WTC11 (cell line): ENCODE data around the gene SH2D1A. TPM values are rescaled to one million over a fixed set of nuclear protein-coding genes. Genes with fewer than 3 reads are reported as not detected.

ENCODE experiments used
- ATAC-seq: fragments of 200-7000 bp; cut with Tn5 transposase; 2 replicates; pipeline ENCODE4 v1.10.0; 2021; ENCODE audit warnings: mild to moderate bottlenecking, moderate library complexity
- CTCF ChIA-PET: fragments of 300-600 bp; sonication (Branson Sonifier 250); formaldehyde crosslinking; loops from one replicate; lab custom pipeline; 2021; ENCODE audit warnings: antibody characterized with exemption; lab: Charles Lee
- POLR2A ChIA-PET: fragments of 350-600 bp; sonication (Branson Sonifier 250); formaldehyde crosslinking; loops from one replicate; lab custom pipeline; 2021; ENCODE audit warnings: antibody characterized with exemption; lab: Charles Lee
- DNase-seq: peaks from one replicate; pipeline ENCODE4 v3.0.0; 2021; ENCODE audit warnings: low spot score
- H3K27ac Mint-ChIP-seq: 2 replicates; pipeline ENCODE4 v1.8.0; 2021; ENCODE audit warnings: mixed read lengths
- H3K27me3 Mint-ChIP-seq: 2 replicates; pipeline ENCODE4 v1.8.0; 2021; ENCODE audit warnings: low read depth, mild to moderate bottlenecking, moderate library complexity, mixed read lengths
- H3K36me3 Mint-ChIP-seq: 2 replicates; pipeline ENCODE4 v1.8.0; 2021; ENCODE audit warnings: mixed read lengths
- H3K4me1 Mint-ChIP-seq: 2 replicates; pipeline ENCODE4 v1.8.0; 2022; ENCODE audit warnings: mixed read lengths
- H3K4me3 Mint-ChIP-seq: 2 replicates; pipeline ENCODE4 v1.8.0; 2021; ENCODE audit warnings: mild to moderate bottlenecking, moderate library complexity, mixed read lengths
- H3K9me3 Mint-ChIP-seq: 2 replicates; pipeline ENCODE4 v1.8.0; 2021; ENCODE audit warnings: mixed read lengths
- ATF3 ChIP-seq: sonication (generic); formaldehyde crosslinking; conservative IDR thresholded peaks from 2 replicates; pipeline ENCODE4 v1.8.1; 2022; ENCODE audit warnings: mild to moderate bottlenecking, missing genetic modification reagents
- CBFB ChIP-seq: sonication (generic); formaldehyde crosslinking; IDR thresholded peaks from 2 replicates; pipeline ENCODE4 v1.8.1; 2022; ENCODE audit warnings: mild to moderate bottlenecking, low read depth, missing genetic modification reagents
- CDX4 ChIP-seq: fragments of 250-450 bp; sonication (Bioruptor Pico); IDR thresholded peaks from 2 replicates; pipeline ENCODE4 v1.9.0; 2021; ENCODE audit warnings: moderate library complexity, mild to moderate bottlenecking, inconsistent platforms, borderline replicate concordance
- CREB1 ChIP-seq: sonication (generic); formaldehyde crosslinking; IDR thresholded peaks from 2 replicates; pipeline ENCODE4 v1.8.0; 2023; ENCODE audit warnings: mild to moderate bottlenecking, missing genetic modification reagents
- CTCF ChIP-seq: fragments of 200-600 bp; IDR thresholded peaks from 2 replicates; pipeline ENCODE4 v1.8.0; 2022; ENCODE audit warnings: antibody characterized with exemption
- ESRRA ChIP-seq: sonication (generic); formaldehyde crosslinking; IDR thresholded peaks from 2 replicates; pipeline ENCODE4 v1.8.1; 2022; ENCODE audit warnings: mild to moderate bottlenecking, missing genetic modification reagents, borderline replicate concordance
- FOXK1 ChIP-seq: sonication (generic); formaldehyde crosslinking; IDR thresholded peaks from 2 replicates; pipeline ENCODE4 v1.8.0; 2022; ENCODE audit warnings: mild to moderate bottlenecking, moderate library complexity, missing genetic modification reagents
- FOXP1 ChIP-seq: sonication (generic); formaldehyde crosslinking; IDR thresholded peaks from 2 replicates; pipeline ENCODE4 v1.8.0; 2022; ENCODE audit warnings: missing genetic modification reagents, mild to moderate bottlenecking, moderate library complexity, borderline replicate concordance
- GRHL2 ChIP-seq: fragments of 250-450 bp; sonication (Bioruptor Pico); IDR thresholded peaks from 2 replicates; pipeline ENCODE4 v1.8.0; 2022; ENCODE audit warnings: mild to moderate bottlenecking, moderate library complexity; ENCODE audit not compliant: insufficient replicate concordance, severe bottlenecking
- JUN ChIP-seq: sonication (generic); formaldehyde crosslinking; IDR thresholded peaks from 2 replicates; pipeline ENCODE4 v1.8.0; 2023; ENCODE audit warnings: mild to moderate bottlenecking, missing genetic modification reagents
- KAT7 ChIP-seq: sonication (generic); formaldehyde crosslinking; IDR thresholded peaks from 2 replicates; pipeline ENCODE4 v1.8.1; 2023; ENCODE audit warnings: missing genetic modification reagents, mild to moderate bottlenecking, borderline replicate concordance
- MXD4 ChIP-seq: fragments of 250-450 bp; sonication (Bioruptor Pico); IDR thresholded peaks from 2 replicates; pipeline ENCODE4 v1.8.0; 2021; ENCODE audit warnings: mild to moderate bottlenecking, moderate library complexity, borderline replicate concordance
- NFATC4 ChIP-seq: fragments of 250-450 bp; sonication (Bioruptor Pico); IDR thresholded peaks from 2 replicates; pipeline ENCODE4 v1.9.0; 2021; ENCODE audit warnings: mild to moderate bottlenecking
- NR1H2 ChIP-seq: sonication (generic); formaldehyde crosslinking; IDR thresholded peaks from 2 replicates; pipeline ENCODE4 v1.9.0; 2021; ENCODE audit warnings: mild to moderate bottlenecking, moderate library complexity, missing genetic modification reagents
- ZNF138 ChIP-seq: sonication (generic); formaldehyde crosslinking; conservative IDR thresholded peaks from 2 replicates; pipeline ENCODE4 v1.8.1; 2022; ENCODE audit warnings: mild to moderate bottlenecking, moderate library complexity, missing genetic modification reagents
- ZNF423 ChIP-seq: fragments of 250-450 bp; sonication (Bioruptor Pico); IDR thresholded peaks from 2 replicates; pipeline ENCODE4 v2.1.2; 2022; ENCODE audit warnings: mild to moderate bottlenecking, moderate library complexity
- total RNA-seq: library from RNA; stranded (reverse); gene quantifications from 3 replicates; pipeline ENCODE4 v1.2.3, GENCODE V29; 2021
- TF ChIP-seq, protein P1 (sequence below): sonication (generic); formaldehyde crosslinking; IDR thresholded peaks from 2 replicates; pipeline ENCODE4 v1.8.0; 2023; ENCODE audit warnings: missing genetic modification reagents
- TF ChIP-seq, protein P2 (sequence below): fragments of 250-450 bp; sonication (Bioruptor Pico); IDR thresholded peaks from 2 replicates; pipeline ENCODE4 v1.8.0; 2021; ENCODE audit warnings: mild to moderate bottlenecking
- TF ChIP-seq, protein P3 (sequence below): fragments of 250-450 bp; sonication (Bioruptor Pico); IDR thresholded peaks from 2 replicates; pipeline ENCODE4 v2.1.2; 2022; ENCODE audit warnings: mild to moderate bottlenecking, moderate library complexity
- TF ChIP-seq, protein P4 (sequence below): fragments of 250-450 bp; sonication (Bioruptor Pico); IDR thresholded peaks from 2 replicates; pipeline ENCODE4 v1.9.0; 2021; ENCODE audit warnings: mild to moderate bottlenecking, borderline replicate concordance

SH2D1A gene
- total RNA-seq, 1 experiment from 2014 or later, result 0.24 TPM

DNA sequence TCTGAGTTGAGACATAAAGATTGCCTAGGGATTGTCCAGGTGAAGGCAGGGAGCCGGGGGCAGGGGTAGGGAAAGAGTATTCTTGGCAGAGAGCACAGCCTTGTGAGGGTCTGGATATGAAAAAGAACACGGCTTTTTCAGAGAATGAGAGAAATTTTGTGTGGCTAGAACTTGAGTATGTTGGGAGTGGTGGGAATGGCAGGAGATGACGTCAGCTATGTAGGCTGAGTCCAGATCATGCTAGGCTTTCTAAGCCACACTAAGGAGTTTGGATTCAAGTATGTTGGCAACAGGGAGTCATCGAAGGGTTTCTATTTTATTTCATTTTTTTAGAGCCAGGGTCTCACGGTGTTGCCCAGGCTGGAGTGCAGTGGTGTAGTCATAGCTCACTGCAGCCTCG lies 40.0 kb downstream of the SH2D1A start (continued):
- TF ChIP-seq, protein P1, sequence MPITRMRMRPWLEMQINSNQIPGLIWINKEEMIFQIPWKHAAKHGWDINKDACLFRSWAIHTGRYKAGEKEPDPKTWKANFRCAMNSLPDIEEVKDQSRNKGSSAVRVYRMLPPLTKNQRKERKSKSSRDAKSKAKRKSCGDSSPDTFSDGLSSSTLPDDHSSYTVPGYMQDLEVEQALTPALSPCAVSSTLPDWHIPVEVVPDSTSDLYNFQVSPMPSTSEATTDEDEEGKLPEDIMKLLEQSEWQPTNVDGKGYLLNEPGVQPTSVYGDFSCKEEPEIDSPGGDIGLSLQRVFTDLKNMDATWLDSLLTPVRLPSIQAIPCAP (CRISPR knock-in tag), result no peak
- no peak for TF ChIP-seq CREB1 (CRISPR knock-in tag)
- no peak for TF ChIP-seq CBFB (CRISPR knock-in tag)
- TF ChIP-seq, protein P2, sequence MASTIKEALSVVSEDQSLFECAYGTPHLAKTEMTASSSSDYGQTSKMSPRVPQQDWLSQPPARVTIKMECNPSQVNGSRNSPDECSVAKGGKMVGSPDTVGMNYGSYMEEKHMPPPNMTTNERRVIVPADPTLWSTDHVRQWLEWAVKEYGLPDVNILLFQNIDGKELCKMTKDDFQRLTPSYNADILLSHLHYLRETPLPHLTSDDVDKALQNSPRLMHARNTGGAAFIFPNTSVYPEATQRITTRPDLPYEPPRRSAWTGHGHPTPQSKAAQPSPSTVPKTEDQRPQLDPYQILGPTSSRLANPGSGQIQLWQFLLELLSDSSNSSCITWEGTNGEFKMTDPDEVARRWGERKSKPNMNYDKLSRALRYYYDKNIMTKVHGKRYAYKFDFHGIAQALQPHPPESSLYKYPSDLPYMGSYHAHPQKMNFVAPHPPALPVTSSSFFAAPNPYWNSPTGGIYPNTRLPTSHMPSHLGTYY (CRISPR knock-in tag), result no peak
- no peak for TF ChIP-seq JUN (CRISPR knock-in tag)
- no peak for TF ChIP-seq FOXP1
- TF ChIP-seq, protein P3, sequence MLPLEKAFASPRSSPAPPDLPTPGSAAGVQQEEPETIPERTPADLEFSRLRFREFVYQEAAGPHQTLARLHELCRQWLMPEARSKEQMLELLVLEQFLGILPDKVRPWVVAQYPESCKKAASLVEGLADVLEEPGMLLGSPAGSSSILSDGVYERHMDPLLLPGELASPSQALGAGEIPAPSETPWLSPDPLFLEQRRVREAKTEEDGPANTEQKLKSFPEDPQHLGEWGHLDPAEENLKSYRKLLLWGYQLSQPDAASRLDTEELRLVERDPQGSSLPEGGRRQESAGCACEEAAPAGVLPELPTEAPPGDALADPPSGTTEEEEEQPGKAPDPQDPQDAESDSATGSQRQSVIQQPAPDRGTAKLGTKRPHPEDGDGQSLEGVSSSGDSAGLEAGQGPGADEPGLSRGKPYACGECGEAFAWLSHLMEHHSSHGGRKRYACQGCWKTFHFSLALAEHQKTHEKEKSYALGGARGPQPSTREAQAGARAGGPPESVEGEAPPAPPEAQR, result no peak

GRCh38 chrX:124388562-124388961 lies 42.2 kb downstream of the SH2D1A start:
- no peaks in the 10 kb centered on the region for H3K27me3 Mint-ChIP-seq
- H3K4me1 Mint-ChIP-seq, result peaks cover 4% of the 10 kb centered on the region; the same call in 1 of the 2 replicates
- no peak overlapping the region for H3K4me3 Mint-ChIP-seq
- ATAC-seq (no peak), DNase-seq (peak; percentile 20)
- ChIA-PET CTCF (interaction anchor here (1.0 to 1.4 kb wide), 2 partner anchors 13 to 20 kb away, joined by 4 to 6 read pairs; no protein-coding TSS in a partner anchor), POLR2A (no interaction called here)
- H3K27ac Mint-ChIP-seq, result no peak overlapping the region
- TF ChIP-seq CTCF (0 out of 2 replicates have a peak, but pooled peaks have one; percentile 15), NFATC4 (CRISPR knock-in tag) (no peak), GRHL2 (CRISPR knock-in tag) (no peak), ZNF423 (no peak)
- no peaks in the 10 kb centered on the region for H3K9me3 Mint-ChIP-seq
- no peaks in the 10 kb centered on the region for H3K36me3 Mint-ChIP-seq

DNA sequence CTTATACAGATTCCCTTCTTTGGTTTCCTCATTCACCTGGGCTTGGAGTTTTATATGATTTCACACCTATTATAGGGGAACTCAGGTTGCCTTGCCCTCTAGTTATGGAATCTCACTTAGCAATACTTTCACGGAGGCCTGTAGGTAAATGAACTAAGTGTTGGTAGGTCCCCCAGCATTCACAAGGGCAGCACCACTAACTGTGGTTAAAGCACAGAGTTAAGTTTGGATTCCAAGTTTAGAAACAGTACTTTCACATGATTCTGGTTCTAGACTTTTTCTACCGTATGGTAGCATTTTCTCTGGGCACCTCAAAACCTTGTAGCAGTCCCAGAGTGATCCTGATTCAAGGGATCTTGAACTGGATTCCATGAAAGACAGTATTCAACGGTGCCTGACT lies 46.4 kb downstream of the SH2D1A start:
- ATAC-seq (no peak), DNase-seq (no peak)
- Mint-ChIP-seq H3K4me1 (peaks cover 8% of the 10 kb centered on the region), H3K27me3 (no peaks in the 10 kb centered on the region), H3K9me3 (no peaks in the 10 kb centered on the region), H3K4me3 (no peak overlapping the region), H3K36me3 (no peaks in the 10 kb centered on the region), H3K27ac (no peak overlapping the region)
- TF ChIP-seq ZNF423 (no peak), FOXK1 (CRISPR knock-in tag) (no peak), MXD4 (CRISPR knock-in tag) (no peak), ZNF138 (no peak), ESRRA (CRISPR knock-in tag) (no peak), ATF3 (CRISPR knock-in tag) (no peak), CDX4 (CRISPR knock-in tag) (no peak), NR1H2 (CRISPR knock-in tag) (no peak), KAT7 (no peak)
- TF ChIP-seq, protein P2 (CRISPR knock-in tag), result no peak
- TF ChIP-seq, protein P4, sequence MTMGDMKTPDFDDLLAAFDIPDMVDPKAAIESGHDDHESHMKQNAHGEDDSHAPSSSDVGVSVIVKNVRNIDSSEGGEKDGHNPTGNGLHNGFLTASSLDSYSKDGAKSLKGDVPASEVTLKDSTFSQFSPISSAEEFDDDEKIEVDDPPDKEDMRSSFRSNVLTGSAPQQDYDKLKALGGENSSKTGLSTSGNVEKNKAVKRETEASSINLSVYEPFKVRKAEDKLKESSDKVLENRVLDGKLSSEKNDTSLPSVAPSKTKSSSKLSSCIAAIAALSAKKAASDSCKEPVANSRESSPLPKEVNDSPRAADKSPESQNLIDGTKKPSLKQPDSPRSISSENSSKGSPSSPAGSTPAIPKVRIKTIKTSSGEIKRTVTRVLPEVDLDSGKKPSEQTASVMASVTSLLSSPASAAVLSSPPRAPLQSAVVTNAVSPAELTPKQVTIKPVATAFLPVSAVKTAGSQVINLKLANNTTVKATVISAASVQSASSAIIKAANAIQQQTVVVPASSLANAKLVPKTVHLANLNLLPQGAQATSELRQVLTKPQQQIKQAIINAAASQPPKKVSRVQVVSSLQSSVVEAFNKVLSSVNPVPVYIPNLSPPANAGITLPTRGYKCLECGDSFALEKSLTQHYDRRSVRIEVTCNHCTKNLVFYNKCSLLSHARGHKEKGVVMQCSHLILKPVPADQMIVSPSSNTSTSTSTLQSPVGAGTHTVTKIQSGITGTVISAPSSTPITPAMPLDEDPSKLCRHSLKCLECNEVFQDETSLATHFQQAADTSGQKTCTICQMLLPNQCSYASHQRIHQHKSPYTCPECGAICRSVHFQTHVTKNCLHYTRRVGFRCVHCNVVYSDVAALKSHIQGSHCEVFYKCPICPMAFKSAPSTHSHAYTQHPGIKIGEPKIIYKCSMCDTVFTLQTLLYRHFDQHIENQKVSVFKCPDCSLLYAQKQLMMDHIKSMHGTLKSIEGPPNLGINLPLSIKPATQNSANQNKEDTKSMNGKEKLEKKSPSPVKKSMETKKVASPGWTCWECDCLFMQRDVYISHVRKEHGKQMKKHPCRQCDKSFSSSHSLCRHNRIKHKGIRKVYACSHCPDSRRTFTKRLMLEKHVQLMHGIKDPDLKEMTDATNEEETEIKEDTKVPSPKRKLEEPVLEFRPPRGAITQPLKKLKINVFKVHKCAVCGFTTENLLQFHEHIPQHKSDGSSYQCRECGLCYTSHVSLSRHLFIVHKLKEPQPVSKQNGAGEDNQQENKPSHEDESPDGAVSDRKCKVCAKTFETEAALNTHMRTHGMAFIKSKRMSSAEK (CRISPR knock-in tag), result no peak
- ChIA-PET POLR2A (interaction anchor here (0.6 kb wide), 1 partner anchor 425 kb away, joined by 3 read pairs; no protein-coding TSS in a partner anchor), CTCF (no interaction called here)
